GM19395 (cell line): ENCODE results near the gene PCDH11Y.
"Not testable (repeated sequence)": the region's sequence is repeated elsewhere in the genome, so short reads cannot be mapped to it uniquely, and the experiment has no call there.

Experiments used
- ATAC-seq: cut with Tn5 transposase; IDR thresholded peaks from one replicate; pipeline ENCODE4 v1.9.1; 2021; ENCODE audit warnings: mild to moderate bottlenecking, moderate library complexity; ENCODE audit not compliant: unreplicated experiment

The PCDH11Y gene

GRCh38 chrY:5000057-5000456, at the start of gene PCDH11Y:
PCDH11Y (plus strand) TSS chrY:5000296; CDS start chrY:5057100, 56,804 bp downstream.
- not testable (repeated sequence) for ATAC-seq

GRCh38 chrY:4967894-4968293, 32.2 kb upstream of the PCDH11Y start:
- ATAC-seq: not testable (repeated sequence)

GRCh38 chrY:4991743-4992400, 8.2 kb upstream of the PCDH11Y start:
- peak; percentile 98 for ATAC-seq

- not testable (repeated sequence) for ATAC-seq
Measured at GRCh38 chrY:4994892-4995291, 5.2 kb upstream of the PCDH11Y start.

- ATAC-seq: not testable (repeated sequence)
Measured at GRCh38 chrY:5002476-5003184, 2.5 kb downstream of the PCDH11Y start.

- not testable (repeated sequence) for ATAC-seq
Measured at GRCh38 chrY:5038972-5039523, 39.0 kb downstream of the PCDH11Y start.

- not testable (repeated sequence) for ATAC-seq
Measured at GRCh38 chrY:5083017-5083416, 82.9 kb downstream of the PCDH11Y start.

- ATAC-seq: not testable (repeated sequence)
Measured at GRCh38 chrY:5182998-5183397, 182.9 kb downstream of the PCDH11Y start.

GRCh38 chrY:5215116-5215515, 215.0 kb downstream of the PCDH11Y start:
- not testable (repeated sequence) for ATAC-seq

GRCh38 chrY:5324931-5325330, 324.8 kb downstream of the PCDH11Y start:
- ATAC-seq: not testable (repeated sequence)

GRCh38 chrY:5342220-5342619, 342.1 kb downstream of the PCDH11Y start:
- not testable (repeated sequence) for ATAC-seq

- ATAC-seq: not testable (repeated sequence)
Measured at GRCh38 chrY:5543705-5544104, 543.6 kb downstream of the PCDH11Y start.

- not testable (repeated sequence) for ATAC-seq
Measured at GRCh38 chrY:5638589-5638988, 638.5 kb downstream of the PCDH11Y start.

- not testable (repeated sequence) for ATAC-seq
Measured at GRCh38 chrY:5679265-5679664, 679.2 kb downstream of the PCDH11Y start.

- not testable (repeated sequence) for ATAC-seq
Measured at GRCh38 chrY:5708727-5709126, 708.6 kb downstream of the PCDH11Y start.

GRCh38 chrY:5709788-5710381, 709.8 kb downstream of the PCDH11Y start:
- ATAC-seq: not testable (repeated sequence)

GRCh38 chrY:5761403-5761802, 761.3 kb downstream of the PCDH11Y start:
- ATAC-seq: not testable (repeated sequence)

GRCh38 chrY:5776485-5776884, 776.4 kb downstream of the PCDH11Y start:
- ATAC-seq: not testable (repeated sequence)
